Islet precursor cell (in vitro differentiated cells): ENCODE measurements around the gene KHNYN.
A peak's percentile ranks its signal among the peaks of the same experiment; 100 is the strongest.

Source experiments
- DNase-seq: peaks from one replicate; pipeline ENCODE4 v3.0.0-alpha.2; 2018

KHNYN gene

GRCh38 chr14:24425704-24426103, 4.0 kb upstream of the KHNYN start:
- no peak for DNase-seq

DNA sequence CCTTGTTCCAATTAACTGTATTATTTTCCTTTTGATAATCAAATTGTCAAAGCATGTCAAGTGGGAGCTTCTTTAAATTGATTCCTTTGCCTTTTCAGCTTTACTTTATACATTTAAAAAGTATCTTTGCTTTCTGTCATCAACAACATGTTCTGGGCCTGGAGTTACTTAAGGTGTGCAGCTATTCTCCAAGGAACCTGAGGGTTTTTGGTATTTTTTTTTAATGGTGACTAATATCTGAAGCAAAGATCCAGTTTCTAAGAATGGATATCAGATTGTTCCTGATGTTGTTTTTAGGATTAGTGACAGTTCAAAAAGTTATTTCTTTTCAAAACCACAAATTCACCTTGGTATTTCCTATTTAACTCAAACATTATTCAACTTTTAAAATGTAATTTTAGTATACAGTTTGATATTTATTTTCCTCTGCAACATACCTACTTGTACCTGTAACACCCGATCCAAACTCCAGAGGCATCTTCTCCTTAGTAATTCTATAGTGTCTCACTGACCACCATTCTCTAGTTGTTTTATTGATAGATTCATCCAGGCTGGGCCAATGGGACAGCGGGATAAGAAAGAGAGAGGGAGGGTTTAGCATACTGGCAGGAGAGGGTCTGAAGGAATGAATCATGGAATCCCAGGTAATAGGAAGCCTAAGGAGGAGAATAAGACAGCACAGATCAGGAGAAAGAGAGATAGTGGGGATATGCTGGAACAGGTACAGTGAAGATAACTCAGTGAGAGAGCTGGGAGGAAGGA, 3.4 kb upstream of the KHNYN start:
- no peak for DNase-seq

- peak; percentile 68 for DNase-seq
Measured at GRCh38 chr14:24426912-24427536, 2.7 kb upstream of the KHNYN start.

- peak; percentile 31 for DNase-seq
Measured at GRCh38 chr14:24427537-24428508, 1.9 kb upstream of the KHNYN start.

- peak; percentile 47 for DNase-seq
Measured at GRCh38 chr14:24428628-24429394, 943 bp upstream of the KHNYN start.

DNA sequence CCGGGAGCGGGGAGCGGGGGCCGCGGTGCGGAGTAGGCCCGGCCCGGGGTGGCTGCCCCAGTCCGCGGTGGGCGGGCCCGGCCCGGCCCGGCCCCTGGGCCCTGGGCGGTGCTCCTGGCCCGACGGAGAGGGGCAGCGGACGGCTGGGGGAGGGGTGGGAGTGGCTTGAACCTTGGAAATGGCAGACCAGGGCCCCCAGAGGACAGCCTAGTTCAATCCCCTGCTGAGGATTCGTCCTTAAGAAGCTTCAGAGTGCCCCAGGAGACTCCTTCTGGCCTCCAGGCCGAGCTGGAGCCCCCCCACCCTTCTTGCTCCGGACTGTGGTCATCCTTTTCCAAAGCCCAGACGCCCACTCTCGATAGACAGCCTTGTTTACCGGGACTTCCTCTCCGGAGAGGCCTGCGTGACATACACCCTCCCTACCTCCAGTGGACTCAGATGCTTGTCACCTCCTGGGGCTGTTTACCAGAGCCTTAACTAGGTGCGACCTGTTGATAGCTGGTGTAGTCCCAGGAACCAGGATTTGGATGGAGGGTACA, 458 bp downstream of the KHNYN start:
- DNase-seq = peak; percentile 86

DNA sequence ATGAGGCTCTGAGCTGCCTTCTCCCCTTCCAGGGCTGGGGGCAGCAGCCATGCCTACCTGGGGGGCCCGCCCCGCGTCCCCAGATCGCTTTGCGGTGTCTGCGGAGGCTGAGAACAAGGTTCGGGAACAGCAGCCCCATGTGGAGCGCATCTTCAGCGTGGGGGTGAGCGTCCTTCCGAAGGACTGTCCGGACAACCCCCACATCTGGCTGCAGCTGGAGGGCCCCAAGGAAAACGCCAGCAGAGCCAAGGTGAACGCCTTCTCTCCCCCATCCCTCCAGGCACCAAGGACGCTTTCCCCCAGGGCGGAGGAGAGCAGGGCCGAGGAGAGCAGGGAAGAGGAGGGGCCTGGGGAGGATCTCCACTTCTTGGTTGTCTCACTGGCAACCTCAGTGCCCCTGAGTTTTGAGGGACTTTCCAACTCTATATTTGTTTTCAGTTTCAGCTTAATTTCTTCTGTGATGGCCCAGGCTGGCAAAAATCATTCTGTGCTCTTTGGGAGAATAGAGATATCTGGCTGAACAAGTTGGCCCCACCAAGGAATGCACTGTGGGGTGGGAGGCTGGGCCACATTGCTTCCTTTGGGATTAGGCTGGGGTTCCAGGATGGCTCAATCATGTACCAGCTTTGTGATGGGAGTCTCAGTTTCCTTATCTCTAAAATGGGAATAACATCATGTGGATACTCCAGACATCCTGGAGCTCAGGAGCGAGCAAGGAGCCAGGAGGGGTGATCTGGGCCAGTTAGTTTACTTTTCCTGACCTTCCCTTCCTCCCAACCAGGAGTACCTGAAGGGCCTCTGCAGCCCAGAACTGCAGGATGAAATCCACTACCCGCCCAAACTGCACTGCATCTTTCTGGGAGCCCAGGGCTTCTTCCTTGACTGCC, 1.2 kb downstream of the KHNYN start:
- DNase-seq = no peak

DNA sequence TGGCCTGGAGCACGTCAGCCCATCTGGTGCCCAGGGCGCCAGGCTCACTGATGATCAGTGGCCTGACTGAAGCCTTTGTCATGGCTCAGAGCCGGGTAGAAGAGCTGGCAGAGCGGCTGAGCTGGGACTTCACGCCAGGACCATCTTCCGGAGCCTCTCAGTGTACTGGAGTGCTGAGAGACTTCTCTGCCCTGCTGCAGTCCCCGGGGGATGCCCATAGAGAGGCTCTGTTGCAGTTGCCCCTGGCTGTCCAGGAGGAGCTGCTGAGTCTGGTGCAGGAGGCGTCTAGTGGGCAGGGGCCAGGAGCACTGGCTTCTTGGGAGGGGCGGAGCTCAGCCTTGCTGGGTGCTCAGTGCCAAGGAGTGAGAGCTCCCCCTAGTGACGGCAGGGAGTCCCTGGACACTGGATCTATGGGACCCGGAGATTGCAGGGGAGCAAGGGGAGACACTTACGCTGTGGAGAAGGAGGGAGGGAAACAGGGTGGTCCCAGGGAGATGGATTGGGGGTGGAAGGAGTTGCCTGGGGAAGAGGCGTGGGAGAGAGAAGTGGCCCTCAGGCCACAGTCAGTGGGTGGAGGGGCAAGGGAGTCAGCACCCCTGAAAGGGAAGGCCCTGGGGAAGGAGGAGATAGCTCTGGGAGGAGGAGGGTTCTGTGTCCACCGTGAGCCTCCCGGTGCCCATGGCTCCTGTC, 2.0 kb downstream of the KHNYN start:
- peak; percentile 97 for DNase-seq

GRCh38 chr14:24432259-24433131, 2.7 kb downstream of the KHNYN start:
- no peak for DNase-seq

DNA sequence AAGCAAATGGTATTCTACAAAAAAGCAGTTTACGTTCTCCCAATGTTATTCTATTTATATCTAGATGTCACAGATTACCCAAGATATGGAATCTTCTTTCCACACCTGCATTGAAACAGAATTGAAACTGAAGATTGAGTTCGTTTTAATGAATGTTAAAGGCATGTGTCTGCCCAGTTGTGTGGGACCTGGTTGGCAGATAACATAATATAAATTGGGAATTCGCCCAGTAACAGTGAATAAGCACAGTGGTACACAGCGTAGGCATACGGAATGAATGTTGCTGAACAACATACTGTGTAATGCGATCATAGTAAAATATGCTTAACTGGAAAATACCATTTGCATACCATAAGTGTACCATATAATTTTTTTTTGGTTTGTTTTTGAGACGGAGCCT, 4.3 kb downstream of the KHNYN start:
- DNase-seq = no peak

- DNase-seq = no peak
Measured at GRCh38 chr14:24434676-24435075, 4.9 kb downstream of the KHNYN start.

GRCh38 chr14:24435192-24435810, 5.5 kb downstream of the KHNYN start:
- no peak for DNase-seq

- no peak for DNase-seq
Measured at GRCh38 chr14:24435998-24436354, 6.2 kb downstream of the KHNYN start.

- DNase-seq = no peak
Measured at GRCh38 chr14:24436355-24437019, 6.7 kb downstream of the KHNYN start.

DNA sequence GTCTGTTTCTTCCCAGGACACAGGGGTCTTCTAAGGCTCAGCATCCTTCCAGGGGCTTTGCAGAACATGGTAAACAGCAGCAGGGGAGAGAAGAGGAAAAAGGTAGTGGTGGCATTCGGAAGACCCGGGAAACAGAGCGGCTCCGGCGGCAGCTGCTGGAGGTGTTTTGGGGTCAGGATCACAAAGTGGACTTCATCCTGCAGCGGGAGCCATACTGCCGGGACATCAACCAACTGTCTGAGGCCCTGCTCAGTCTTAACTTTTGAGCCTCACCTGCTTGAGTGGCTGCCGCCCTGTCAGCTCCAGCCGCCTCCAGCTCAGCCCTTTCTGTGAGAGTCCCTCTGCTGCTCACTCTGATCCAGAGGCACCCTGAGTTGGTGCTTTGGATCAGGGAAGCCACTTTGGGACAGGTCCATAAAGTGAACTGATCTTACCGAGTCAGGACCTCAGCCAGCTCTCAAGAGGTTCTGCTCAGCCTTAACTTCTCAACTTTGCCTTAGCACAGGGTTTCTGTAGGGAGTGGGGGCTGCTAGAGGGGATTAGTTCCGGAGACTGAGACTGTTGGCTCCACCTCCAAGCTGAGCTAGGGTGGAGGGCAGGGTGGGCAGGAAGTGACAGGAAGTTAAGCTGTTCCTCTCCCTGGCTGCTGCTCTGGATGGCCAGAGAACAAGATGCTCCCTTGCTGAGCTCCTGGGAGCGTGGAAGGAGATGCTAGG, 7.4 kb downstream of the KHNYN start:
- DNase-seq = no peak

DNA sequence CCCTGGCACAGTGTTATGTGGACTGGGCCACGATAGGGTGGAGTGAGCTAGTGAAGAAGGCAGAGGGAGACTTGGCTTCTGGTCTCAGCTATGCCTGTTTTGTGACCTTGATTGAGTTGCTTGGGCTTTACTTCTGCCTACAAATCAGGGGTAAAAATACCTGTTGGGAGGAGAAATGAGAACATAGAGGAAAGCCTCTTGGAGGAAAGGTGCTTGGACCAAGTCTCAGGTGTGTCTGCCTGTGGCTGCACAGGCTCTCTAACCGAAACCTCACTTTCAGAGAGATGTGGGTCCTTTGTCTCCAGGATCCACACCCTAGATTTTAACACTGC, 7.9 kb downstream of the KHNYN start:
- DNase-seq = no peak

DNA sequence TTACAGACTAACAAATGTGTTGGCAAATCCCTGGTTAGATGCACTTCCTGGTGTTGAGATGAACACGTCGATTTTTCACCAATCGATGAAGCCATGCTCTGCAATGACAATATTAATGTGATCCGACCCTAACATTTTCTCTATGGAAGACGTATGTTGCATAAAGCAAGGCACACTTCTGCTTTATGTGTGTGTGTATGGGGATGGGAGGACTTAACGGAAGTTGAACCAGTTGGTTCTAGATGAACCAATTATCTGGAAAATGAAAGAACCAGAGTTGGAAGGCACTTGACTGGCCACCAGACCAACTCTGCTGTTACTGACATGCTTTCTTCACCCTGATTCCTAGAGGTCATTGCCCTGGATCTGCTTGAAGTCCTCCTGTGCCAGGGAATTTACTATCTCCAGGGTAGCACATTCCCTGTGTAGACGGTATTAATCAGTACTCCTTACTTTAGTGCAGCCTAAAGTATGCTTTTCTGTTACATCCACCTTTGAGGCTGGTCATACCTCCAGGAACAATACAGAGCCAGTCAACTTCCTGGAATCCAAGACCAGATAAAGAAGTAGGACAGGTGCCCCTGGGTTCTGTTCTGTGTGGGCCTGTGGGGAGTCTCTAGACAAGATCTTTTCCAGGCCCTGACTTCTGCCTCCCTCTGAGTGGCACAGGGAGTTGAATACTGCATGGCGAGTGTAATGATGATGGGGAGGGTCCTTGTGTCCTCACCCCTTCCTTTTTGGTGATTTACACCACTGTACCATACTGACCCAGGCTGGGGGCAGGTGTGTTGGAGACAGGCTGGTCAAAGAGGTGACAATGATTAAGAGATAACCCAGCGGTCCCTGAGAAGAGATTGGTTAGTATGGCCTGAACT, 8.7 kb downstream of the KHNYN start:
- DNase-seq = no peak
